ENCODE data around the gene MRPL39.

GRCh38 chr21:25565272-25566211 lies 41.7 kb downstream of the MRPL39 start:
- TF ChIP-seq CTCF (IDR thresholded peaks at IDR 0.05) (no peak), POLR2A (IDR thresholded peaks at IDR 0.05) (no peak)
